GM13977 (cell line): ENCODE data around the gene ALG12.

Experiments used
- DNase-seq: peaks from one replicate; pipeline ENCODE4 v3.0.0; 2012; ENCODE audit warnings: low spot score
- CTCF ChIP-seq: IDR thresholded peaks from 2 replicates; pipeline ENCODE4 v1.5.1; 2012; ENCODE audit warnings: mild to moderate bottlenecking, control low read depth; ENCODE audit not compliant: insufficient read depth; ENCODE audit errors: extremely low read depth, missing control alignments
- in situ Hi-C: fragments of 300-500 bp; cut with MboI; formaldehyde crosslinking; loops from one replicate; pipeline ENCODE4 v1.12.0; 2022; ENCODE audit warnings: low sequenced_read_pairs, low pct_unique_long_range_greater_than_20kb, mixed read lengths, inconsistent platforms; ENCODE audit not compliant: unreplicated experiment

ALG12 gene

DNA sequence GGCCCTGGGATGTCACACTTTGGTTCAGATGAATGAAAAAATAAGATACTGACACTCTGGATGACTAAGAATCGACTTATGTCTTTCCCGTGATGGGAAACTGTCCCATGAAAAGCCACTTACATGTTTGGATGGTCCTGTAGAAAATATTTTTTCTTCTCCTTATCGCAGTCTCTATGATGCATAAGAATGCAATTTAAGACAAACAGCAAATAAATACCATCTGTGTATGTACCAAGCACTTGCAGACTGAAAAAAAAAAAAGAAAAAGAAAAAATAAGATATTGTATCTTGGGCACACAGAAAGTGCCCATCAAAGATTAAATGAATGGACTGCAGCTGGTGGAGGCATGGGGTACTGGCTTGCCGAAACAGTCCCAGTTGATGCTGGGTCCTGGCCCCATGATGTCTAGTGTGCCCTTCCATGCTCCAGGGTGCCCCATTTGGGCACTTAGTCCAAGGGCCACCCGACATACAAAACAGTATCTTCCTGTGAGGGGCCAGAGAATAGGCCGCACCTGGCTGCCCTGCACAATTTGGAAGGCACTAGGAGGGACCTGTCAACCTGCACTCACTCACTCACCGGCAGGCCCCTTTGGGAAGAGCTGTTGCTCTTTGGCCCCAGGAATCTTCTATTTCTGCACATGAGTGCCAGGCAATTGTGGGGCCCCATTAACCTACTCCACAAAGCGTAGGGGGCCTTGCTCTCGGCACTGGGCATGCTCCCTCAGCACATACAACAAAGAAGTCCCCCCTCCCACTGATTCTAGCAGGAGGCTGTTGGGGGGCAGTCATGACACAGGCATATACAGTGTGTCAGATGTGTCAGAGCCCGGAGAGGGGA is 67.1 kb downstream of the ALG12 start:
- in situ Hi-C loops: no loop called here
- TF ChIP-seq CTCF: no peak
- DNase-seq: no peak
